ENCODE measurements around the gene ZNF556. TPM values are rescaled to one million over a fixed set of nuclear protein-coding genes. Genes with fewer than 3 reads are reported as not detected.

ZNF556 gene
- total and polyA plus RNA-seq, 2 experiments from 2014 or later = 0.03 TPM; not detected in 1

DNA sequence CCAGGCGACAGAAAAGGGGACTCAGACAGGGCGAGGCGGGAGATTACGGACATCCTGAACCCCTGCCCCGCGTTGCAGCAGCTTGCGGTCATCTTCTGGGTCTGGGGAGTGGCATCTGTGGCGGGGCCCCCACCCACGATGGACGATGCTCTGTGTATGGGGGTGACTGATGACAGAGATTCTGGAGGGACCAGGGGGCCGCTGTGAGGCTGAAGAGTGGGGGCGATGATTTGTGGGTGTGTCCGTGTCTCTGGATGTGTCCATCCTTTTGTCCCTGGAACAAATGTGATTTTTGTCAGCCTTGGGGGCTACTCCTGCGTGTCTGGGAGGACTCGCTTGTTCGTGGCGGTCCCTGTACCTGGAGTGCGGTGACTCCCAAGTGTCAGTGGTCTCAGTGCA, 59.9 kb downstream of the ZNF556 start:
- H3K27ac ChIP-seq = no peak overlapping the region
- TF ChIP-seq EZH2phosphoT487 (IDR thresholded peaks at IDR 0.05; ENCODE audit: low read depth, severe bottlenecking, unreplicated experiment) = no peak
- TF ChIP-seq, protein P1, sequence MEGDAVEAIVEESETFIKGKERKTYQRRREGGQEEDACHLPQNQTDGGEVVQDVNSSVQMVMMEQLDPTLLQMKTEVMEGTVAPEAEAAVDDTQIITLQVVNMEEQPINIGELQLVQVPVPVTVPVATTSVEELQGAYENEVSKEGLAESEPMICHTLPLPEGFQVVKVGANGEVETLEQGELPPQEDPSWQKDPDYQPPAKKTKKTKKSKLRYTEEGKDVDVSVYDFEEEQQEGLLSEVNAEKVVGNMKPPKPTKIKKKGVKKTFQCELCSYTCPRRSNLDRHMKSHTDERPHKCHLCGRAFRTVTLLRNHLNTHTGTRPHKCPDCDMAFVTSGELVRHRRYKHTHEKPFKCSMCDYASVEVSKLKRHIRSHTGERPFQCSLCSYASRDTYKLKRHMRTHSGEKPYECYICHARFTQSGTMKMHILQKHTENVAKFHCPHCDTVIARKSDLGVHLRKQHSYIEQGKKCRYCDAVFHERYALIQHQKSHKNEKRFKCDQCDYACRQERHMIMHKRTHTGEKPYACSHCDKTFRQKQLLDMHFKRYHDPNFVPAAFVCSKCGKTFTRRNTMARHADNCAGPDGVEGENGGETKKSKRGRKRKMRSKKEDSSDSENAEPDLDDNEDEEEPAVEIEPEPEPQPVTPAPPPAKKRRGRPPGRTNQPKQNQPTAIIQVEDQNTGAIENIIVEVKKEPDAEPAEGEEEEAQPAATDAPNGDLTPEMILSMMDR (IDR thresholded peaks at IDR 0.05; ENCODE audit: poor library complexity) = no peak
- no peak for TF ChIP-seq EZH2 (IDR thresholded peaks at IDR 0.05; ENCODE audit: borderline replicate concordance)
- H2AFZ ChIP-seq = no peak overlapping the region
- H3K9me2 ChIP-seq (replicated peaks; ENCODE audit: insufficient read depth) = no peaks in the 10 kb centered on the region
- H3K9me3 ChIP-seq (ENCODE audit: low read depth) = no peaks in the 10 kb centered on the region
- H3K4me2 ChIP-seq = no peak overlapping the region
- no peak for DNase-seq (ENCODE audit: low spot score)
- no peaks in the 10 kb centered on the region for H3K79me2 ChIP-seq
- no peaks in the 10 kb centered on the region for H4K20me1 ChIP-seq (ENCODE audit: insufficient read depth, poor library complexity, severe bottlenecking)
- no peak overlapping the region for H3K4me3 ChIP-seq
- peaks cover 4% of the 10 kb centered on the region for H3K4me1 ChIP-seq (ENCODE audit: insufficient read depth)
- H3K27me3 ChIP-seq = no peaks in the 10 kb centered on the region
- whole genome bisulfite sequencing (ENCODE audit: low lambda C conversion rate, missing lambda C conversion rate) = 98% methylated on average over 18 of the region's 18 CpGs
- H3K36me3 ChIP-seq (replicated peaks; ENCODE audit: insufficient read depth, low read depth) = no peaks in the 10 kb centered on the region

Other genes with a start within 250 kb of the ZNF556 start
- gene GNG7, start 164.6 kb upstream of the ZNF556 start, total RNA-seq = 1.2 and 1.3 TPM in 2 replicates
- 1.9 and 3.3 TPM in 2 replicates for gene GNG7, start 164.6 kb upstream of the ZNF556 start, polyA plus RNA-seq
- 1.4 and 1.5 TPM in 2 replicates for gene DIRAS1, start 146.0 kb upstream of the ZNF556 start, total RNA-seq
- 2.0 and 2.4 TPM in 2 replicates for gene DIRAS1, start 146.0 kb upstream of the ZNF556 start, polyA plus RNA-seq
- 31.4 and 36.1 TPM in 2 replicates for gene SLC39A3, start 127.3 kb upstream of the ZNF556 start, total RNA-seq
- gene SLC39A3, start 127.3 kb upstream of the ZNF556 start, polyA plus RNA-seq = 37.4 and 44.3 TPM in 2 replicates
- gene SGTA, start 84.1 kb upstream of the ZNF556 start, total RNA-seq = 33.4 and 37.4 TPM in 2 replicates
- gene SGTA, start 84.1 kb upstream of the ZNF556 start, polyA plus RNA-seq = 62.8 and 65.8 TPM in 2 replicates
- gene THOP1, start 81.8 kb upstream of the ZNF556 start, total RNA-seq = 49.4 and 64.3 TPM in 2 replicates
- gene THOP1, start 81.8 kb upstream of the ZNF556 start, polyA plus RNA-seq = 56.8 and 61.4 TPM in 2 replicates
- gene ZNF554, start 47.5 kb upstream of the ZNF556 start, total RNA-seq = 4.0 and 5.3 TPM in 2 replicates
- 5.0 and 5.5 TPM in 2 replicates for gene ZNF554, start 47.5 kb upstream of the ZNF556 start, polyA plus RNA-seq
- 6.4 and 7.4 TPM in 2 replicates for gene ZNF555, start 25.9 kb upstream of the ZNF556 start, total RNA-seq
- 2.7 and 3.0 TPM in 2 replicates for gene ZNF555, start 25.9 kb upstream of the ZNF556 start, polyA plus RNA-seq
- gene ZNF57, start 33.6 kb downstream of the ZNF556 start, total RNA-seq = 8.4 and 10.0 TPM in 2 replicates
- 12.8 and 13.2 TPM in 2 replicates for gene ZNF57, start 33.6 kb downstream of the ZNF556 start, polyA plus RNA-seq
- gene ZNF77, start 77.6 kb downstream of the ZNF556 start, total RNA-seq = 3.3 and 3.4 TPM in 2 replicates
- gene ZNF77, start 77.6 kb downstream of the ZNF556 start, polyA plus RNA-seq = 1.8 and 2.2 TPM in 2 replicates
- 1.2 and 4.7 TPM in 2 replicates for gene TLE6, start 110.2 kb downstream of the ZNF556 start, total RNA-seq
- 1.2 and 3.9 TPM in 2 replicates for gene TLE6, start 110.2 kb downstream of the ZNF556 start, polyA plus RNA-seq
- 25.4 and 36.2 TPM in 2 replicates for gene TLE2, start 161.9 kb downstream of the ZNF556 start, total RNA-seq
- gene TLE2, start 161.9 kb downstream of the ZNF556 start, polyA plus RNA-seq = 71.1 and 82.0 TPM in 2 replicates
- gene TLE5, start 195.2 kb downstream of the ZNF556 start, total RNA-seq = 241 and 260 TPM in 2 replicates
- 308 and 340 TPM in 2 replicates for gene TLE5, start 195.2 kb downstream of the ZNF556 start, polyA plus RNA-seq
- gene GNA11, start 227.0 kb downstream of the ZNF556 start, total RNA-seq = 53.8 and 60.2 TPM in 2 replicates
- 100 and 115 TPM in 2 replicates for gene GNA11, start 227.0 kb downstream of the ZNF556 start, polyA plus RNA-seq

Measured in hepatocyte (in vitro differentiated cells).